Activated effector memory CD4-positive, alpha-beta T cell treated with Interleukin-2 at 50 U/mL for 16 hours (primary cell): Measurements from ENCODE around the gene GAS7.

Experiments
- DNase-seq: peaks from one replicate; pipeline ENCODE4 v3.0.0-alpha.2; 2020

Gene GAS7

GRCh38 chr17:9905902-9906301 lies 292.5 kb downstream of the GAS7 start:
- no peak for DNase-seq

DNA sequence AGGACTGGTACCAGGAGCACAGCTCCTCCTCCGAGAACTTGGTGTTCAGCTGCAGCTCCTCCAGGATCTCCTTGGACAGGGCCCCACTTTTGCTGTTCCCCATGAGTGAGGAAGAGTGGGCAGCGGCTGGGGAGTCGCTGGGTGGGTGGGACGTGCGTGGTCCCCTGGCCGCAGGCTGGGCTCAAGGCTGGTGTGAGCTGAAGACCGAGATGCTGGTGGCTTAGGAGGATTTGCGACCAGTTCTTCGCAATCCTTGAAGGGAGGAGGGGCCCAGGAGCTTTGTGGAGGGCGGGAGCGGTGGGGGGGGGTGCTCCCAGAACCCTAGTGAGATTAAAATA lies 293.4 kb downstream of the GAS7 start, which contains the start of gene RCVRN:
Gene RCVRN (minus strand): TSS at position 194 of the 338 bp plus-strand sequence. CDS start 91 bp downstream, at position 103.
- DNase-seq, result no peak

DNA sequence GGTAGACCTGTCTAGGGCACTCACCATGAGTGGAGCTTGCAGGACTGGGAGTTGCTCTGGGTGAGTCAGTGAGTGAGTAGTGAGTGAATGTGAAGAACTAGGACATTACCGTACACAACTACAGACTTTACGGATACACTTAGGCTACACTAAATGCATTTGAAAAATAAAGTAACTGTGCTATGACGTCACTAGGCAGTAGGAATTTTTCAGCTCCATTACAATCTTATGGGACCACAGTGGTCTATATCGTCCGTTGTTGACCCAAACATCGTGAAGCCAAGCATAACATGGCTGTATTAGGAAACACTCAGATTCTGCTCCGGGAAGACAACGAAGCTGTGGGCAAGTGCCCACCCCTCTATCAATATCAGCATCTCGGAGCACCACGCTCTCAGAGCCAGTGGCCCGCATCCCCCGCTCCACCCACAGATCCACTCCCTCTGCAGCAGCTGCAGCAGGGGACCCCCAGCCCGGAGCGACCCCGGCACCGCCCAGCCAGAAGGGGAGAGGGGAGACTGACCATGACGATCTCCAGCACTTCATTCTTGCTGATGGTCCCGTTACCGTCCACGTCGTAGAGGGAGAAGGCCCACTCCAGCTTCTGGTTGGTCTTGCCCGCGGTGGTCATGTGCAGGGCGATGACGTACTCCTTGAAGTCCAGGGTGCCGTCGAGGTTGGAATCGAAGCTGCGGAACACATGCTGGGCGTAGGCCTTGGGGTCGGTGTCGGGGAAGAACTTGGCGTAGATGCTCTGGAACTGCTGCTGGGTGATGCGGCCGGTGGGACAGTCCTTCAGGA lies 293.9 kb downstream of the GAS7 start:
- DNase-seq, result no peak

GRCh38 chr17:9902120-9902519 lies 296.3 kb downstream of the GAS7 start:
- DNase-seq, result no peak

DNA sequence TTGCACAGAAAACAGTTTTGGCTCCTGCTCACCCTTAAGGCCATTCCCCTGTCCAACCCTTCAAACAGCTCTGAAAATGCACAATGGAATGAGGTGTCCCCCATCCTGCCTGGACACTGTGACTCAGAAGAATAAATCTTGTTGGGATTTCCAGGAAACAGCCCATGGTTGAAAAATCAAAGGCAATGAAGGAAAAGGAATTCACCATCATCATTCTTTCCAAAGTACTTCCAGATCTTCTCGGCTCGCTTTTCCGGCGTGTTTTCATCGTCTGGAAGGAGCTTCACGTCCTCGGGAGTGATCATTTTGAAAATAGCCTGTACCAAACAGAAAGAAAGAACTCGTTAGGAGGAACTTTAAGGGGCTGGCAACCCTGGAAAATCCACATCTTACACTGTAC lies 297.6 kb downstream of the GAS7 start:
- DNase-seq, result no peak

GRCh38 chr17:9900044-9900594 lies 298.3 kb downstream of the GAS7 start:
- no peak for DNase-seq

GRCh38 chr17:9899280-9900043 lies 298.9 kb downstream of the GAS7 start:
- no peak for DNase-seq

- no peak for DNase-seq
Measured at GRCh38 chr17:9898812-9899211, 299.6 kb downstream of the GAS7 start.

GRCh38 chr17:9897372-9897968 lies 300.9 kb downstream of the GAS7 start:
- DNase-seq, result no peak

GRCh38 chr17:9895923-9896322 lies 302.5 kb downstream of the GAS7 start:
- no peak for DNase-seq

GRCh38 chr17:9894231-9894630 lies 304.2 kb downstream of the GAS7 start:
- DNase-seq, result no peak

GRCh38 chr17:9893411-9894012 lies 304.9 kb downstream of the GAS7 start:
- no peak for DNase-seq

DNA sequence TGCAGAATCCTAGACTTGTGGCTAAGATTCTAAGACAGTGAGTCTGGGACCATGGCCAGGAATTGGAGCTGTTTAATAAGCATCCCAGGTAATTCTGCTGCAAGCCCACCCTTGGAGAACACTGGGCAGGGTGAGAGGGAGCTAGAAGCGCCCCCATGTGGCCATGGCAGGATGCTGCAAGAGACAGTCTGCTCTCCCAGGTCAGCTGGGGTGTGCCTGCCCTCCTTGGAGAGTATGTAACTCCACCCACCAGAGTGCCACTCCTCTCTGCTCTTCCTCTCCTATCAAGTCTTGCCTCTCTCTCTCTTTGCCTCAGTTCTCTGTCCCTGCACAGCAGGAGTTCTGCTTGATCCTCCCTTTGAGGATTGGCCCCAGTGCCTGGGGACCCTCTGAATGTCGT lies 308.3 kb downstream of the GAS7 start:
- DNase-seq, result no peak

DNA sequence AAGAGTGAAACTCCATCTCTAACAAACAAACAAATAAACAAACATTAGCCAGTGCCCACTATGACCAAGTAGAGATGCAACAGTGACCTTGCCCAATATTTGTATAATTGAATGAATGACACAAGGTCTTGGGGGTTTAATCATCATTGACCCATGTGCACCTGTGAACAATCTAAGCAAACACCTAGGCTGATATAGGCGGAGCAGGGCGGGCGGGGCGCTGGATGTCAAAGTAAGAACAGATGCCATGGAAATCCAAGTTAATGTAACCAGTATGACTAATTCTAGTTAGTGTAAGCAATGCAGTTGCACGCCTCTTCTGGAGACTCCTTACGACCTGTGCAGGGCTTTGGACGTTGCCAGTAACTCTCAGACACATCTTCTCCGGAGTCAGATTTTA lies 310.9 kb downstream of the GAS7 start:
- DNase-seq, result no peak

DNA sequence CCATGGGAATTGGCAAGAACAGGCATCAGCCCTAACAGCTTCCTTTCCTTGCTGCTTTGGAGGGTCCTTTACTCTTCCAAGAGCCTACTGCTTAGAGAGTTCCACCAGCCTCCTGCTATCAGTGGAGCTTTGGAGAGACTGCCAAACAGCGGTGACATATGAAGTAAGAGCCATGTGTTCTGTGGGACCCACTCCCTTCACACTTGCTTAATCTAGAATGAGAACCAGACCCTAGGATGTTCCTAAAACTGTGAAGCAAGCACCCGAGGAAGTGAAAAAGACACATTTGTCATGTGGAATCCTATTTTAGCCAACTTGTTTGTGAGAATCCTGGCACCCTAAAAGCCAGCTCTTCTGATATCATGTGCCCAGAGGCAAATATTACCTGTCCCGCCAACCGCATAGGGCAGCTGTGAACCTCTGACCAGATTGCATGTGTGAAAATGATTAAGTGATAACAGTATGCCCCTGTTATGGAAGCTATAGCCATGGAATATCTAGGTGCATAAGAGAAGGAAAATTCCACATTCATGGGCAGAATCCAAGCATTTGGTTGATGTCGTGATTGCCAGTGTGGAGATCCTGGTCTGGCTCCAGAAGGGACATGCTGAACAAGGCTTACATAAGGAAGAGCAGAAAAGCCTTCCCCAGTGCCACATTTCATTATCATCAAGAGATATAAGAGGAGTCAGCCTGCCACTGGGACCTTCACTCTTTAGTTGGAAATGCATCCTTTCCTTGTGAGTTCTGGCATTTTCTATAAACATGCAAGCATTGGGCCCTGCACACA lies 312.1 kb downstream of the GAS7 start:
- DNase-seq, result no peak

DNA sequence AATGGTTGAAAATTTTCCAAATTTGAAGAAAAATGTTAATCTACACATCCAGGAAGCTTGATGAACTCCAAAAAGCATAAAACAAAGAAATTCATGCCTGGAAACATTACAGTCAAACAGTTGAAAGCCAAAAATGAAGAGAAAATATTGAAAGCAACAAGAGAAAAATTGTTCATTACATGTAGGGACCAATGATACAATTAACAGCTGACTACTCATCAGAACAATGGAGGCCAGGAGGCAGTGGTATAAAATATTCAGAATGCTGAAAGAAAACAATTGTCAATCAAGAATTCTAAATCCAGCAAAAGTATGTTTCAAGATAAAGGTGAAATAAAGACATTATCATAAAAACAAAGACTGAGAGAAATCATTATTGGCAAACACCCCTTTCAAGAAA lies 315.0 kb downstream of the GAS7 start:
- no peak for DNase-seq

- no peak for DNase-seq
Measured at GRCh38 chr17:9880582-9880999, 317.8 kb downstream of the GAS7 start.

DNA sequence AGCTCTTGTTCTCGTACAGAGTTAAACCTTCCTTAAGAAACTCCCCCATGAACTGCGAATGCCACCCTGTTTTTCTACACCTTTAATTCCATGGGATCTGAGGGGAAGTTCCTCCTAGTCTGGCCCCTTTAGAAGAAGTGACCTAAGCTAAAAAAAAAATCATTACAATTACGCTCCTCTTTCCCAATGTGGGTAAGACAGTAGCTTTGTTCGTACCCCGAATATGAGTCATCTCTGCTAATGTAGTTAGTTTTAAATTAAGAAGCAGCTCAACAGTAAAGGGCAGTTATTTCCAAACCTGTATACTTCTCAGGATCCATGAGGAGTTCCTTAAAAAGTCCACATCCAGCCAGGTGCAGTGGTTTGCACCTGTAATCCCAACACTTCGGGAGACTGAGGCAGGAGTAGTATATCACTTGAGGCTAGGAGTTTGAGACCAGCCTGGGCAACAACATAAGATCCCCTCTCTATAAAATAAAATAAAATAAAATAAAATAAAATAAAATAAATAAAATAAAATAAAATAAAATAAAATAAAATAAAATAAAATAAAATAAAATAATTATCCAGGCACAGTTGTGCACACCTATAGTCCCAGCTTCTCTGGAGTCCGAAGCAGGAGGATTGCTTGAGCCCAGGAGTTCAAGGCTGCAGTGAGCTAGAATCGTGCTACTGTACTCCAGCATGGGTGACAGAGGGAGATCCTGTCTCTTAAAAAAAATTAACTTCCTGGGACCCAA lies 319.4 kb downstream of the GAS7 start:
- no peak for DNase-seq

GRCh38 chr17:9878356-9878755 lies 320.1 kb downstream of the GAS7 start:
- no peak for DNase-seq

DNA sequence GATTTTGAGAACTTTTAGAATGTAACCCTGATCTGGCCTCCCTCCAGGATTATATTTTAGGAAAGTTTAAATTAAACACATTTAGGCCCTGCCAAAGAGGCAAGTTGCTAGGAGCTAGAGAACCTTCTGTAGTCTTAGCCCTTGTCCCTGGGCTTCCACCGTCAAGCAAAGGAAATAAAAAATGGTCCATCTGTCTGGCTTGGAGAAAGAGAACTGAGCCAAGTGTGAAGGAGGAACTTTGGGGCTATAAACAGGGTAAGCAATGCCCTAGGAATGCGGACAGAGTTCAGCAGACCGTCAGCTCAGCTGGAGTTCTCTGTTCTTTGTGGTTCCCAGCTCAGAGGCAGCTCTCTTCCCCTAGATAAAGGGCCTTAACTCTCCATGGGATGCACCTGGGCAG lies 323.0 kb downstream of the GAS7 start:
- no peak for DNase-seq

DNA sequence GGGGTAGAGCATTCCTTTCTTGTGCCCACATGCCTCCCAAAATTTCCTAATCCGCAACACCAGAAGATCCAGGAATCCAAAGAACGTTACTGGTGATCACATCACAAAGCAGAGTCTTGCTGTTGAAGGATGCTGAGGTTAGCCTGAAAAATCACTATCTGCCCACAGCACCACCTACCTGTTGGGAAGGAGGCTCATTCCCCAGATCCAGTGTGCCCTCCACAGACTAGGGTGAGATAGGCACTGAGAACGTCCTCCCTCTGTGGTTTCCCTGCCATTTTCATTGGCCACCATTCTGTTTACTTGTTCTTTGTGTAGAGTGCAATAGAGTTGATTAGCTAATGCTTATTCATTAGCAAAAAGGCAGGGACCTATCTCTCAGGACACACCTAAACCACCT lies 323.7 kb downstream of the GAS7 start:
- DNase-seq, result no peak

DNA sequence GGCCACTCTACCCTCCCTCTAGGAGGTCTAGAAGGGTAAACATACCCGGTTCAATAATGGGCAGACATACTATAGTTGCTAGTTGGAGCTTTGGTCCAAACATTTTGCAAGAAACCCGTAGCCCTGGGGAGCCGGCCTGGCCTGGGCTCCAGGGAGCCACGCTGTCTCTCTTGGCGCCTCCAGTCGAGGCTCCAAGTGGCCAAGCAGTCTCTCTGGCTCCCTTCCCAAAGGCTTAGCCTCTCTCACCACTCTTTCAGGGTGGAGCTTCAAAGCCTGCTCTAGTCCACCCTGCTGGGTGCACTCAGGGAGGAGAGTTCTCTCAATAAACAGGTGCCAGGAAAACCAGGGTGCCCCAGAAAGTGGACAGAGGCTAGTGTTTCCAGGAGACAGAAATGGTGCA lies 325.6 kb downstream of the GAS7 start:
- no peak for DNase-seq
